ENCODE results near the gene KDM5B.
"Not testable (repeated sequence)": the region's sequence is repeated elsewhere in the genome, so short reads cannot be mapped to it uniquely, and the experiment has no call there.

The KDM5B gene

DNA sequence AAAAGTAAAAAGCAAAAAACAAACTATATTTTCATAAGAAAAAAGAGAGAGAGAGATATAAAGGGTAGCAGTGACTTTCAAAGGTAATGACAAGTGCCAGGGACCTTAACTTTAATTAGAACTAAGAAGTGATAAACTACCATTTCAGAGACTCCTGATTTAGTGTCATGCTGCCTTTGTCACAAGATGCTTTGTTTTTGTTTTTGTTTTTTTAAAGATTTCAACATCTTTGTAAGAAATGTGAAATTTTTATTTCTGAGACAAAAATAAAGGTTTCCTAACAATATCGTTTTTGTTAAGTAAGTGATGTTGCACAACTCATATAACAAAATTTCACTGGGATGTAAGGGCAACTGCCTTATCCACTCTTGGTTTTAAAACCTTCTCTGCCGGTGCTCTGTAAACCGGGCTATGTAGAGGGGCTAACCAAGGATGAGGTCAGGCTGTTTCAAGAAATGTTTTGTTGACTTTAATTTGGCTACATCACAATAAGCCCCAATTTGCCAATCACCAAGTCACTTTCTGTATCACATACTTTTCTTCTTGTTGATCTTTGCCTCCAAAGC, 62.8 kb downstream of the KDM5B start:
- ChIA-PET CTCF (interaction anchor here (0.6 kb wide), 1 partner anchor 95 kb away, joined by 5 read pairs; no protein-coding TSS in a partner anchor), POLR2A (ENCODE audit: low non-redundant PET) (no interaction called here)
- TF ChIP-seq, protein P1, sequence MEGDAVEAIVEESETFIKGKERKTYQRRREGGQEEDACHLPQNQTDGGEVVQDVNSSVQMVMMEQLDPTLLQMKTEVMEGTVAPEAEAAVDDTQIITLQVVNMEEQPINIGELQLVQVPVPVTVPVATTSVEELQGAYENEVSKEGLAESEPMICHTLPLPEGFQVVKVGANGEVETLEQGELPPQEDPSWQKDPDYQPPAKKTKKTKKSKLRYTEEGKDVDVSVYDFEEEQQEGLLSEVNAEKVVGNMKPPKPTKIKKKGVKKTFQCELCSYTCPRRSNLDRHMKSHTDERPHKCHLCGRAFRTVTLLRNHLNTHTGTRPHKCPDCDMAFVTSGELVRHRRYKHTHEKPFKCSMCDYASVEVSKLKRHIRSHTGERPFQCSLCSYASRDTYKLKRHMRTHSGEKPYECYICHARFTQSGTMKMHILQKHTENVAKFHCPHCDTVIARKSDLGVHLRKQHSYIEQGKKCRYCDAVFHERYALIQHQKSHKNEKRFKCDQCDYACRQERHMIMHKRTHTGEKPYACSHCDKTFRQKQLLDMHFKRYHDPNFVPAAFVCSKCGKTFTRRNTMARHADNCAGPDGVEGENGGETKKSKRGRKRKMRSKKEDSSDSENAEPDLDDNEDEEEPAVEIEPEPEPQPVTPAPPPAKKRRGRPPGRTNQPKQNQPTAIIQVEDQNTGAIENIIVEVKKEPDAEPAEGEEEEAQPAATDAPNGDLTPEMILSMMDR (conservative IDR thresholded peaks at IDR 0.05; ENCODE audit: low read depth) = no peak
- H3K27ac ChIP-seq = no peak overlapping the region
- DNase-seq (ENCODE audit: low spot score) = no peak

DNA sequence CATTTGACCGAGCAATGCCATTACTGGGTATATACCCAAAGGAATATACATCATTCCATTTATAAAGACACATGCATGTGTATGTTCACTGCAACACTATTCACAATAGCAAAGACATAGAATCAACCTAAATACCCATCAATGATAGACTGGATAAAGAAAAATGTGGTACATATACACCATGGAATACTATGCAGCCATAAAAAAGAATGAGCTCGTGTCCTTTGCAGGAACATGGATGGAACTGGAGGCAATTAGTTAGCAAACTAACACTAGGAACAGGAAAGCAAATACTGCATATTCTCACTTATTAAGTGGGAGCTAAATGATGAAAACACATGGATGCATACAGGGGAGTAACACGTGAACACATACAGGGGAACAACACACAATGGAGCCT, 63.5 kb downstream of the KDM5B start:
- POLR2A ChIA-PET (ENCODE audit: low non-redundant PET); H3K27ac ChIP-seq; CTCF ChIA-PET; DNase-seq (ENCODE audit: low spot score): not testable (repeated sequence)

DNA sequence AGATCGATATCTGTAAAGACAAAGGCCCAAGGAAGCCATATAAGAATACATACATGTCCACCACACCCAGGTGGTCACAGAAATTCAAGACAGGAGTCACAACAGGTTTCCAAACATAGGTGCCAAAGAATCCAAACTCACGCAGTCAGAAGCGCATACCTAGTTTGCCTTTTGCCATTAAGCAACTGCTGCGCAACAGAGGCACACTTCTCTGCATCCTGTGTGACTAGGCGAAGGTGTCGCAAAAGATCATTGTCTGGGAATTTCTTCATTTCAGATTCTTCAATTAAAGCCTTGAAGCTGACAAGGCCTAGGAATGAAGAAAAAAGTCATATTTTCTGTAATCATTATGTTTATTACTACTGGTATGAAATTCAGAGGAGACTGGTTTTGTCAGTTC, 65.7 kb downstream of the KDM5B start:
- H3K27ac ChIP-seq = no peak overlapping the region
- ChIA-PET POLR2A (ENCODE audit: low non-redundant PET) (no interaction called here), CTCF (interaction anchor here (1.1 to 1.7 kb wide), 3 partner anchors 8 to 558 kb away, joined by 3 to 11 read pairs (median 3); no protein-coding TSS in a partner anchor)
- DNase-seq (ENCODE audit: low spot score) = no peak
- TF ChIP-seq, protein P1 (conservative IDR thresholded peaks at IDR 0.05; ENCODE audit: low read depth) = no peak

DNA sequence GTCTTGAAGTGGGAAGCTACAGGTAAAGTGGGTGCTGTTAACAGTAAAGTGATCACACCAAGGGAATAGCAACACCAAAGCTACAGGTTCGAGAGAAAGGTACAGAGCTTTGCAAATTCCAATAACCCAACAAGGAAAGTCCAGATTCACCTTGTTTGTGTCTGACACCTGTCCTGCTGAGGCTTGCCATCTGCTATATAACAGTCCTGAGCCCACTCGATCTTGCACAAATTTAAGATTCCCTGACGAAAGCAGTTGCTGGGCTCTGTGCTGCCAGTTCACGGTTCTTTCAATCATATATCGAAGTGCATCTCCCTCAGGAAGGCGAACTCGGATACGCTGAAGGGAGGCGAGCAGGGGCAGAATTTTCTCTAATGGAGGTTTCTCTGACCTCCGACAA, 75.0 kb downstream of the KDM5B start:
- DNase-seq (ENCODE audit: low spot score) = no peak
- TF ChIP-seq, protein P1 (conservative IDR thresholded peaks at IDR 0.05; ENCODE audit: low read depth) = no peak
- POLR2A ChIA-PET (ENCODE audit: low non-redundant PET) = no interaction called here
- CTCF ChIA-PET = interaction anchor here (0.6 kb wide), 2 partner anchors 266 to 519 kb away, joined by 3 read pairs; no protein-coding TSS in a partner anchor
- no peak overlapping the region for H3K27ac ChIP-seq

DNA sequence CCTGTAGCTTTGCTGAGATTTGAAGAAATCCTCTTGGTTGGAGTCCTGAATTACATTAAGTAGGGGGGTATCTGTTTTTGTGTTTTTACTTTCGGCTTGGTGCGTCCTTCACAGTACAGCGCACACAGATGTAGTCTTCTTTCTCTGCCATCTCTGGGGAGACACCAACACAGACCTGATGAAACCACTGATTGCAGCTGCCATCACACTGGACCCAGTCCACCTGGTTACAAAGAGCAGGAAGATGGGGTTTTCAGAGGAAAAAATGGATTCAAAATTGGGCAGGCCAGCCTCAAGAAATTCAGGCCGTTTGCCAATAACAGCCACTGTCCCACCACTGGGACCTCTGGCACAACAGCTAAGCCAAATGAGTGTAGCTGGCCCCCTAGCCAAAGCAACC, 79.3 kb downstream of the KDM5B start:
- DNase-seq (ENCODE audit: low spot score) = no peak
- no peak overlapping the region for H3K27ac ChIP-seq
- ChIA-PET POLR2A (ENCODE audit: low non-redundant PET) (no interaction called here), CTCF (interaction anchor here (0.6 to 2.2 kb wide), 5 partner anchors 9 to 270 kb away, joined by 3 to 10 read pairs (median 3); no protein-coding TSS in a partner anchor)
- TF ChIP-seq, protein P1 (conservative IDR thresholded peaks at IDR 0.05; ENCODE audit: low read depth) = no peak

DNA sequence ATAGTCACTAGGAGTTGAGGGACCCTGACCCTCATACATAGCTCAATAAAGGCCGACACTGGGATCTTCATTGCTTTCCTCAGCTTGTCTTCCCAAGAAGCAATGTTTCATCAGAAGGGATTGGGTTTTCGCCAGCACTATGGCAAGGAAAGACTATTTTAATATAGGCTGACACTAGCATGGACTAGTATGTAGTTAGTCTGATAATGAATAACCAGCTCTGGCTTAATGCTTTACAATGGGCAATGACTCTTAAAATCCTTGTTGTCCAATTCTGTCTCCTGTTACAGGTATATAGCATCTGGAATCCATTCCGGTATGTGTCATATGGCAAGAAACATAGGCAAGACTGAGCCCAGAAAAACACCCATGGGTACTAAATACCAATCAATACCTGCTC, 82.7 kb downstream of the KDM5B start:
- ChIA-PET POLR2A (ENCODE audit: low non-redundant PET) (interaction anchor here (0.6 kb wide), 1 partner anchor 94 kb away, joined by 5 read pairs; no protein-coding TSS in a partner anchor), CTCF (interaction anchor here (0.6 to 1.4 kb wide), 4 partner anchors 16 to 532 kb away, joined by 3 to 4 read pairs (median 3); no protein-coding TSS in a partner anchor)
- no peak overlapping the region for H3K27ac ChIP-seq
- DNase-seq (ENCODE audit: low spot score) = no peak
- TF ChIP-seq, protein P1 (conservative IDR thresholded peaks at IDR 0.05; ENCODE audit: low read depth) = no peak

DNA sequence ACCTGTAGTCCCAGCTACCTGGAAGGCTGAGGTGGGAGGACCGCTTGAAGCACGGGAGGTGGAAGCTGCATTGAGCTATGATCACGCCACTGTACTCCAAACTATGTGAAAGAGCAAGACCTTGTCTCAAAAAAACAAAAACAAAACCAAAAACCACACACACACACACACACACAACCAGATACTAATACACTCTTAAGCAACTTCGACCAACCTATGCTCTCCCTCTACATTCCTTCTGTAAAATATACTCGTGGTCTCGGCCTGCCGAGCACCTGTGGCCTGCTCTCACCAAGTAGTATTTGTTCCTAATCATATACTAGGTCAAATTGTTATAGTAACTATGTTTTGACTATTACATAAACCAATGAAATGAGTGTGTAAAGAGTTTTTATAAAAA, 84.5 kb downstream of the KDM5B start:
- ChIA-PET CTCF (interaction anchor here (1.0 kb wide), 1 partner anchor 26 kb away, joined by 3 read pairs; no protein-coding TSS in a partner anchor), POLR2A (ENCODE audit: low non-redundant PET) (no interaction called here)
- no peak for DNase-seq (ENCODE audit: low spot score)
- no peak overlapping the region for H3K27ac ChIP-seq
- TF ChIP-seq, protein P1 (conservative IDR thresholded peaks at IDR 0.05; ENCODE audit: low read depth) = no peak

DNA sequence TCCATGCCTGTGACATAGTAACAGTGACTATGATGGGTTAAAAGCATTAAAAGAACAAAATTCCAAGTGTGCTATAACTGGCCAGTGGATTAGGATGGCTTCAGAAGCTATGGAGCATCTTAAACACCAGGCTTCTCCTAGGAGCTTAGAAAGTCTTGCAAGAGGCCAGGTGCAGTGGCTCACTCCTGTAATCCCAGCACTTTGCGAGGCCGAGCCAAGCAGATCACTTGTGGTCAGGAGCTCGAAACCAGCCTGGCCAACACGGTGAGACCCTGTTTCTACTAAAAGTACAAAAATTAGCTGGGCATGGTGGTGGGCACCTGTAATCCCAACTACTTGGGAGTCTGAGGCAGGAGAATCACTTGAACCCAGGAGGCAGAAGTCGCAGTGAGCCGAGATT, 85.2 kb downstream of the KDM5B start:
- POLR2A ChIA-PET (ENCODE audit: low non-redundant PET); DNase-seq (ENCODE audit: low spot score); H3K27ac ChIP-seq: not testable (repeated sequence)
- CTCF ChIA-PET = interaction anchor here (0.7 to 1.0 kb wide), 2 partner anchors 27 to 566 kb away, joined by 3 to 4 read pairs; no protein-coding TSS in a partner anchor
